GM19025 (cell line): ENCODE data around the gene LRRC4C.

Source experiments
- ATAC-seq: cut with Tn5 transposase; IDR thresholded peaks from one replicate; pipeline ENCODE4 v1.9.1; 2021; ENCODE audit warnings: mild to moderate bottlenecking, low read depth, moderate library complexity; ENCODE audit not compliant: unreplicated experiment

Gene LRRC4C

GRCh38 chr11:41334007-41334933 is 125.2 kb downstream of the LRRC4C start:
- no peak for ATAC-seq

GRCh38 chr11:41333357-41333756 is 126.1 kb downstream of the LRRC4C start:
- no peak for ATAC-seq

GRCh38 chr11:41328324-41328723 is 131.1 kb downstream of the LRRC4C start:
- ATAC-seq = no peak

GRCh38 chr11:41323446-41323845 is 136.0 kb downstream of the LRRC4C start:
- no peak for ATAC-seq

- ATAC-seq = no peak
These were observed 138.8 kb downstream of the LRRC4C start for GRCh38 chr11:41320653-41321052.

- ATAC-seq = no peak
These were observed 139.2 kb downstream of the LRRC4C start for GRCh38 chr11:41320238-41320637.

- no peak for ATAC-seq
These were observed 140.0 kb downstream of the LRRC4C start for GRCh38 chr11:41319434-41319833.

- ATAC-seq = no peak
These were observed 142.7 kb downstream of the LRRC4C start for GRCh38 chr11:41316751-41317150.

GRCh38 chr11:41313226-41313625 is 146.2 kb downstream of the LRRC4C start:
- no peak for ATAC-seq

- peak; percentile 15 for ATAC-seq
These were observed 149.7 kb downstream of the LRRC4C start for GRCh38 chr11:41309716-41310115.

GRCh38 chr11:41309111-41309522 is 150.3 kb downstream of the LRRC4C start:
- peak; percentile 75 for ATAC-seq

GRCh38 chr11:41308286-41308685 is 151.2 kb downstream of the LRRC4C start:
- ATAC-seq = no peak

GRCh38 chr11:41307296-41308080 is 152.0 kb downstream of the LRRC4C start:
- no peak for ATAC-seq

GRCh38 chr11:41306431-41306830 is 153.0 kb downstream of the LRRC4C start:
- no peak for ATAC-seq

GRCh38 chr11:41301023-41301422 is 158.4 kb downstream of the LRRC4C start:
- no peak for ATAC-seq

- ATAC-seq = no peak
These were observed 170.0 kb downstream of the LRRC4C start for GRCh38 chr11:41289408-41289807.

GRCh38 chr11:41286751-41287150 is 172.7 kb downstream of the LRRC4C start:
- no peak for ATAC-seq

GRCh38 chr11:41284354-41284753 is 175.1 kb downstream of the LRRC4C start:
- ATAC-seq = no peak

- ATAC-seq = no peak
These were observed 176.1 kb downstream of the LRRC4C start for GRCh38 chr11:41283191-41283930.

GRCh38 chr11:41282395-41282794 is 177.1 kb downstream of the LRRC4C start:
- no peak for ATAC-seq
